Stomach (tissue), 19 donors: Measurements from ENCODE around the gene KANK3. TPM values are rescaled to one million over a fixed set of nuclear protein-coding genes. Genes with fewer than 3 reads are reported as not detected.

Experiments
- DNase-seq, 2 donors: peaks; one replicate each; pipeline versions ENCODE4 v3.0.0 to v3.0.0-alpha.2; 2013 to 2019
- H3K27ac ChIP-seq, 5 donors: fragments of 200-600 bp in 4 of 5; sonication (generic) in 4 of 5; one replicate each; pipeline ENCODE4 v1.5.1; 2013 to 2019; ENCODE audit warnings: mild to moderate bottlenecking in 1 of 5, moderate library complexity in 1 of 5
- H3K27me3 ChIP-seq, 3 donors: fragments of 200-600 bp; sonication (generic); one replicate each; pipeline ENCODE4 v1.5.1; 2017 to 2019; ENCODE audit warnings: mixed run types in 1 of 3
- H3K36me3 ChIP-seq, 4 donors: fragments of 200-600 bp; sonication (generic); 1 replicate in 3 of 4; 2 replicates in 1 of 4; pipeline ENCODE4 v1.5.1; 2016 to 2019
- H3K4me1 ChIP-seq, 4 donors: fragments of 200-600 bp; sonication (generic); one replicate each; pipeline ENCODE4 v1.5.1; 2016 to 2019
- H3K4me3 ChIP-seq, 4 donors: fragments of 200-600 bp; sonication (generic) in 3 of 4; one replicate each; pipeline ENCODE4 v1.5.1; 2016 to 2019; ENCODE audit warnings: mild to moderate bottlenecking in 1 of 4
- H3K9me3 ChIP-seq, 4 donors: fragments of 200-600 bp; sonication (generic); one replicate each; pipeline ENCODE4 v1.5.1; 2016 to 2019
- EP300 ChIP-seq: sonication (generic); formaldehyde crosslinking; IDR thresholded peaks from one replicate; pipeline ENCODE4 v1.6.1; 2017; ENCODE audit warnings: antibody characterized with exemption
- POLR2A ChIP-seq, 4 donors: fragments of 450-650 bp; IDR thresholded peaks; one replicate each; pipeline ENCODE4 v1.6.1; 2016; ENCODE audit warnings: antibody characterized with exemption in 4 of 4, control low read depth in 2 of 4, mild to moderate bottlenecking in 1 of 4, moderate library complexity in 1 of 4
- POLR2AphosphoS5 ChIP-seq, 3 donors: sonication (generic); formaldehyde crosslinking; IDR thresholded peaks; one replicate each; pipeline ENCODE4 v1.6.1; 2016; ENCODE audit warnings: antibody characterized with exemption in 3 of 3
- WGBS, 5 donors: extraction: QIAGEN DNeasy Blood & Tissue Kit in 3 of 5; methylation state at CpG; one replicate each; pipeline versions ENCODE4 v1.1.5 to v1.1.7; 2013 to 2018; 5-methylcytosine and 5-hydroxymethylcytosine counted together
- intact Hi-C: fragments of 100-400 bp; cut with DNase I; formaldehyde crosslinking; loops from one replicate; pipeline ENCODE4 v1.15.1; 2023; ENCODE audit warnings: low total_unique reads
- long read RNA-seq, 10 donors: transcript quantifications; one replicate each; lab custom pipeline, GENCODE V29; 2026
- polyA plus RNA-seq, 3 donors: library from polyadenylated mRNA; stranded (reverse); fragments of 200-250 nt; gene quantifications; one replicate each; pipeline ENCODE4 v1.2.3, GENCODE V29; 2013
- total RNA-seq, 5 donors: library from RNA; depleted of rRNA; stranded (reverse); fragments of >200 nt; gene quantifications; one replicate each; pipeline versions ENCODE4 v1.1.0 to v1.2.3, GENCODE V29; 2014 to 2016
- TF ChIP-seq, protein P1 (sequence below), 7 experiments: fragments of 450-650 bp in 4 of 7; fragments of 200-600 bp in 3 of 7; sonication (generic) in 3 of 7; IDR thresholded peaks; one replicate each; pipeline ENCODE4 v1.5.1; 2016 to 2019; ENCODE audit warnings: antibody characterized with exemption in 7 of 7, control low read depth in 2 of 7, mild to moderate bottlenecking in 1 of 7
- donor health status: healthy with polysubstance abuse.
- donor health status: Bipolar disorder and iron deficiency.
- donor health status: healthy.

The KANK3 gene
- total RNA-seq (10 to 100 TPM in 2 of 5 donors, 1 to 10 TPM in 2, not detected in 1; 4.4 to 72.4 (median 8.8) TPM), polyA plus RNA-seq (10 to 100 TPM in 1 of 3 donors, 1 to 10 TPM in 2; 4.8 to 10.7 (median 7.1) TPM)
- long read RNA-seq, donor 1, partial matches to known transcripts = 0 of 2 reads
- long read RNA-seq, donor 1, other reads (novel, unspliced or antisense) = 0 of 2 reads
- long read RNA-seq, donor 2, transcript KANK3-201 (11 exons, 2,787 nt) = major isoform, 7 of 7 reads
- long read RNA-seq, donor 2, partial matches to known transcripts = 0 of 7 reads
- long read RNA-seq, donor 2, other reads (novel, unspliced or antisense) = 0 of 7 reads
- long read RNA-seq, donor 3 = 0 reads
- long read RNA-seq, donor 4 = 0 reads
- long read RNA-seq, donor 5, partial matches to known transcripts = 0 of 4 reads
- long read RNA-seq, donor 5, other reads (novel, unspliced or antisense) = 0 of 4 reads
- long read RNA-seq, donor 6, transcript KANK3-201 (11 exons, 2,787 nt) = major isoform, 9 of 10 reads
- long read RNA-seq, donor 6, partial matches to known transcripts = 0 of 10 reads
- long read RNA-seq, donor 6, other reads (novel, unspliced or antisense) = 0 of 10 reads
- long read RNA-seq, donor 7, partial matches to known transcripts = 0 of 2 reads
- long read RNA-seq, donor 7, other reads (novel, unspliced or antisense) = 0 of 2 reads
- long read RNA-seq, donor 8, partial matches to known transcripts = 0 of 1 reads
- long read RNA-seq, donor 8, other reads (novel, unspliced or antisense) = 0 of 1 reads
- long read RNA-seq, donor 9 = 0 reads
- long read RNA-seq, donor 10, partial matches to known transcripts = 0 of 1 reads
- long read RNA-seq, donor 10, other reads (novel, unspliced or antisense) = 0 of 1 reads

DNA sequence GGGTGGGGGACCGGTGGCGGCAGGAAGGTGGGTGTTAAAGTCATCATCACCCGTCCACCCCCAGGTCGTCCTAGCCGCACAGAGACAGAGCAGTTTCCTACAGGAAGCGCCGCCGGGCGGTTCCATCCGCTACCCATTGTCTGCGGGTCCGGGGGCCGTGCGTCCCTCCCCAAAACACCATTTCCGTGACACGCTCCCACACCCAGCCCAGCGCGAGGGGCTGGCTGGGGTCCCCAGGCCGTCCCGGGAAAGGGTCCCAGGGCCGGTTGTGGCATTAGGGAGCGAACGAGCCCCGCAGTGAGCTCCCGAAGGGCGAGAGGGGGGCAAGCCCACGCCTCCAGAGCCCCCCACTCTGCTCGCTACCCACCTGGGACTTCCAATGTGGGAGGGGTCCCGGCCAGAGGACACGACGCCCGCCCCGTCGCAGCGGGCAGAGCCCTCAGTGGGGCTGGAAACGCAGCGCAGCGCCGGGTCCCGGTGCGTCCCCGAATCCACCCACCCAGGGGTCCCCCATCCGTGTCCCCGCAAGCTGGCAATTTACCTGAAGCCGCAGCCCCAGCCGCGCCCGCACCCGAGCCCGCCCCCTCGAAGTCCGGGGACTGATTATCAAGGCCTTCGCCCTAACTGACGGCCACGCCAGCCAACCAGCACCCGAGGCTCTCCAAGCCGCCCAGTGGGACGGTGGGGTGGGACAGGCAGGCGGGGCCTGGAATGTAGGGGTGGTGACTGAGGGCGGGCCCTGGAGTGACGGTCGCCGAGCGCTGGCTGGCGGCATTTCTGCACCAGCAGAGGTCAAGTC lies at the start of gene KANK3:
Gene KANK3, minus strand, starts transcription at position 579 of the 799 bp plus-strand sequence. CDS start 5,434 bp downstream, outside the sequence.
- H3K27me3 ChIP-seq = peaks cover 0 to 71% (median 15%) of the 10 kb centered on the region in 3 donors
- intact Hi-C loops = no loop called here
- peak within 1 kb of the TSS; percentile 49 to 53 (median 52) for H3K4me3 ChIP-seq
- peak; percentile 98 for DNase-seq
- peaks cover 10 to 22% (median 14%) of the 10 kb centered on the region in 4 donors for H3K4me1 ChIP-seq
- WGBS, 5 donors = 3 to 8% (median 5%) methylated on average over 21 to 65 of the region's 65 CpGs
- TF ChIP-seq POLR2A (IDR thresholded peaks at IDR 0.05) (no peak), POLR2AphosphoS5 (IDR thresholded peaks at IDR 0.05) (peak; percentile 45 to 89 (median 85)), EP300 (no peak)
- TF ChIP-seq, protein P1, sequence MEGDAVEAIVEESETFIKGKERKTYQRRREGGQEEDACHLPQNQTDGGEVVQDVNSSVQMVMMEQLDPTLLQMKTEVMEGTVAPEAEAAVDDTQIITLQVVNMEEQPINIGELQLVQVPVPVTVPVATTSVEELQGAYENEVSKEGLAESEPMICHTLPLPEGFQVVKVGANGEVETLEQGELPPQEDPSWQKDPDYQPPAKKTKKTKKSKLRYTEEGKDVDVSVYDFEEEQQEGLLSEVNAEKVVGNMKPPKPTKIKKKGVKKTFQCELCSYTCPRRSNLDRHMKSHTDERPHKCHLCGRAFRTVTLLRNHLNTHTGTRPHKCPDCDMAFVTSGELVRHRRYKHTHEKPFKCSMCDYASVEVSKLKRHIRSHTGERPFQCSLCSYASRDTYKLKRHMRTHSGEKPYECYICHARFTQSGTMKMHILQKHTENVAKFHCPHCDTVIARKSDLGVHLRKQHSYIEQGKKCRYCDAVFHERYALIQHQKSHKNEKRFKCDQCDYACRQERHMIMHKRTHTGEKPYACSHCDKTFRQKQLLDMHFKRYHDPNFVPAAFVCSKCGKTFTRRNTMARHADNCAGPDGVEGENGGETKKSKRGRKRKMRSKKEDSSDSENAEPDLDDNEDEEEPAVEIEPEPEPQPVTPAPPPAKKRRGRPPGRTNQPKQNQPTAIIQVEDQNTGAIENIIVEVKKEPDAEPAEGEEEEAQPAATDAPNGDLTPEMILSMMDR (IDR thresholded peaks at IDR 0.05) = peak in 1 of 7 experiments; percentile 7
- H3K27ac ChIP-seq = peak within 1 kb of the TSS; percentile 3 to 85 (median 78)
- no peaks in the 10 kb centered on the region for H3K36me3 ChIP-seq
- no peaks in the 10 kb centered on the region for H3K9me3 ChIP-seq

DNA sequence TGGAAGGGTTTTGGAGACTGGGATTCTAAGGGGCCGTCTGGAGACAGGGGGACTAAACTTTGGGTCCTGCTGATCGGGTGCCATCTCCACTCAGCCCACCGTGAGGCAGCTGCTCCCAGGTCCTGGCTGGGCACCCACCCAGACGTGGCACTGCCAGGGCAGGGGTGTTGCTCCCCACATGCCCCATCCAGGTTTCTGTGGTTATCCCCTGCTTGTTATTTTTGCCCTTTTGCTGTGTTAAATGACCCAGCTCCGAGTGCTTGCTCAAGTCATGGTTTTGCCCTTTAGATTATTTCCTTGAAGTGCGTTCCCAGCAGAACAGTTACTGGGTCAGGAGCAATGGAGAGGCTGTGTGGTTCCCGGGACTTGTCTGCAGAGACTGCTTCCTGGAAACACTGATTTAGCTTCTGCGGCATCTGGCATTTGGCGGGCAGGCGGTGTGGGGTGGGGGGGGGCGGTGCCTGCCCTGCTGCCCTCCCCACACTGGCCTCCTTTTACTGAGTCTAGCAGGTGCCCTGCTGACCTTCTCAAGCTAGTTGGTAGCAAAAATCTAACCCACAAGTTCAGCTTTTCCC lies 49.0 kb upstream of the KANK3 start:
- H3K4me3 ChIP-seq = peak overlapping the region in 2 of 4 donors; percentile 49 to 72
- WGBS, 5 donors = 19 to 27% (median 24%) methylated on average over 10 to 11 of the region's 11 CpGs
- no peaks in the 10 kb centered on the region for H3K9me3 ChIP-seq
- H3K36me3 ChIP-seq = no peaks in the 10 kb centered on the region
- TF ChIP-seq POLR2A (IDR thresholded peaks at IDR 0.05) = peak in 1 of 4 donors; percentile 22
- TF ChIP-seq EP300 = no peak
- peak; percentile 40 to 90 (median 77) for TF ChIP-seq POLR2AphosphoS5 (IDR thresholded peaks at IDR 0.05)
- TF ChIP-seq, protein P1 (IDR thresholded peaks at IDR 0.05) = no peak
- no peaks in the 10 kb centered on the region for H3K27me3 ChIP-seq
- intact Hi-C loops = loop anchor here (5.0 kb wide), 1 partner anchor 35 kb away; no protein-coding TSS in a partner anchor
- H3K27ac ChIP-seq = peak overlapping the region; percentile 96 to 100 (median 100)
- peak; percentile 64 to 81 for DNase-seq
- peaks cover 63 to 86% (median 79%) of the 10 kb centered on the region in 4 donors for H3K4me1 ChIP-seq

DNA sequence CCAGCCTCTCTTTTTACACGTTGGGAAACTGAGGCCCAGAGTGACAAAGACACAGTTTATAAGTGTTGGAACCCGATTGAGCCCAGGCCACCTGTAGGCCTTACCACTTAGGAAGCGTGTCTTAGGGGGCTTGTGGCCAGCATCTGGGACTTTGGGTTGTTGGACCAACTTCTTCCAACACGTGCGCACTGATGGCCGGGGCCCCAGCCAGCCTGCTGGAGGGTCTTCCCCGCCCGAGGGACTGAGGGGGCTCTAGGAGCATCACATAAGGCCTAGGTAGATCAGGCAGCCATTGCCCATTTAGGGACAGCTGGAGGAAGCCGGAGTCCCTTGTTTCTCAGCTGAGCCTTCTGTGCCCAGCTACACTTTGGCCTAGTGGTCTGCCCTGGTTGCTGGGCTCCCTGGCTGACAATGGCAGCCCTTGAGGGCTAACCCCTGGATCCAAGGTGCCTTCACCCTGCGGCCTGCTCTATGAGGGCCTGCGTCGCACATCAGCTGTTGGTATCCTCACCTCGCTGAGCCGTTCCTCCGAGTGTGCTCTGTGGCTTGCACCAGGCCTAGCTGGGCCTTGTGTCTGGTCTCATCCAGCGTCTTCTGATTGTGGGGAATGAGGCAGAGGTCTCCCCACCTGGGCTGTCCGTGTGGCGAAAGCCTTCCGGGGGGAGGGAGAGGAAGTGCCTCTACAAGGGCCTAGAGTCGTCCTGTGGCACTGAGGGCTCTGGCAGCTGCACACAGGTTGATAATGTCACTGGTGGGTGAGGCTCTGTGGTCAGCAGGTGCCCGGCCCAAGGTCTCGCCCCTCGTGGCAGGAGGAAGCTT lies 48.3 kb upstream of the KANK3 start:
- DNase-seq = peak in 1 of 2 donors; percentile 54
- Histone ChIP-seq H3K27ac (peak overlapping the region; percentile 96 to 100 (median 100)), H3K36me3 (no peaks in the 10 kb centered on the region), H3K9me3 (no peaks in the 10 kb centered on the region), H3K27me3 (no peaks in the 10 kb centered on the region), H3K4me1 (peaks cover 60 to 79% (median 72%) of the 10 kb centered on the region in 4 donors), H3K4me3 (peak overlapping the region; percentile 49 to 99 (median 84))
- peak in 1 of 3 donors; percentile 27 for TF ChIP-seq POLR2AphosphoS5 (IDR thresholded peaks at IDR 0.05)
- TF ChIP-seq, protein P1 (IDR thresholded peaks at IDR 0.05) = no peak
- WGBS, 5 donors = 50 to 68% (median 57%) methylated on average over 16 to 23 of the region's 23 CpGs
- intact Hi-C loops = loop anchor here (5.0 kb wide), 1 partner anchor 34 kb away; no protein-coding TSS in a partner anchor
